GM18502 (cell line): Measurements from ENCODE around the gene TSPAN17.
"Not testable (repeated sequence)": the region's sequence is repeated elsewhere in the genome, so short reads cannot be mapped to it uniquely, and the experiment has no call there.

Source experiments
- ATAC-seq: cut with Tn5 transposase; IDR thresholded peaks from one replicate; pipeline ENCODE4 v1.9.1; 2021; ENCODE audit warnings: mild to moderate bottlenecking; ENCODE audit not compliant: unreplicated experiment, poor library complexity

Gene TSPAN17

DNA sequence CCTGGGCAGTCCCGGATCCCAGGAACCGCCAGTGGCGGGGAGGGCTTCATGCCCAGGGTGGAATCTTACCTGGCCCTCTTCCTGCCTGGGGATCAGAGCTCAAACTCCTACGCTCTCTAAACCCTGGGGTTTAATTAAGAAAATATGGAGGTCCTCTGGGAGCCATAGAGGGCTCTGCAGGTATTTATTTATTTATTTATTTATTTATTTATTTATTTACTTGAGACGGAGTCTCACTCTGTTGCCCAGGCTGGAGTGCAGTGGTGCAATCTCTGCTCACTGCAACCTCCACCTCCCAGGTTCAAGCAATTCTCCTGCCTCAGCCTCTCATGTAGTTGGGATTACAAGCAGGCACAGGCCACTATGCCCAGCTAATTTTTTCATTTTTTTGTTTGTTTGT, 52.2 kb downstream of the TSPAN17 start:
- ATAC-seq = not testable (repeated sequence)

DNA sequence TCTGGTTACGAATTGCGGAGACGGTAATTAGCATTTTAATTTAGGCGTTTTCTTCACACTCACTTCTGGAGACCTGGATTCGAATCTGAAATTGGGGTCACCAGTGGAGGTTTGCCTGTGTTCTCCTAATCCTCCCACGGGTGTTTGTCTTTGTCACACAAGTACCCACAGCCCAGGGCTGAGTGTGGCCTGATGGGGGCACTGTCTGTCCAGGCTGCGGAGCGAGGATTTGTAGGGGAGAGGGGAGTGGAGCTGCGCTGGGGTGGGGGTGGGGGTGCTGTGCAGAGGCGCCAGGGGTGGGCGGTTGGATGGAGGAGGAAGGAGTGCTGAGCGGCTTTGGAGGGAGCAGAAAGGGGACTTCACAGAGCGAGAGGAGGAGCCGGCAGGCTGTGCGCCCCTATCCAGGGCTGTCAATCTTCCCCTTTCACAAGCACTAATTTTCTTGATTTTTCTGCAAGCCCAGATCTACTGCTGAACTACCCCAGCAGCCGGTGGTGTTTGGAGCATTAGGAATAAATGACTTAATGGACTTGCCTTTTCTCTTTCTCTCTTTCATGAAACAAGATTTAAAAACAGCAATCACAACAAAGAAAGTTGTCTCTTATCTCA, 53.1 kb downstream of the TSPAN17 start:
- no peak for ATAC-seq

DNA sequence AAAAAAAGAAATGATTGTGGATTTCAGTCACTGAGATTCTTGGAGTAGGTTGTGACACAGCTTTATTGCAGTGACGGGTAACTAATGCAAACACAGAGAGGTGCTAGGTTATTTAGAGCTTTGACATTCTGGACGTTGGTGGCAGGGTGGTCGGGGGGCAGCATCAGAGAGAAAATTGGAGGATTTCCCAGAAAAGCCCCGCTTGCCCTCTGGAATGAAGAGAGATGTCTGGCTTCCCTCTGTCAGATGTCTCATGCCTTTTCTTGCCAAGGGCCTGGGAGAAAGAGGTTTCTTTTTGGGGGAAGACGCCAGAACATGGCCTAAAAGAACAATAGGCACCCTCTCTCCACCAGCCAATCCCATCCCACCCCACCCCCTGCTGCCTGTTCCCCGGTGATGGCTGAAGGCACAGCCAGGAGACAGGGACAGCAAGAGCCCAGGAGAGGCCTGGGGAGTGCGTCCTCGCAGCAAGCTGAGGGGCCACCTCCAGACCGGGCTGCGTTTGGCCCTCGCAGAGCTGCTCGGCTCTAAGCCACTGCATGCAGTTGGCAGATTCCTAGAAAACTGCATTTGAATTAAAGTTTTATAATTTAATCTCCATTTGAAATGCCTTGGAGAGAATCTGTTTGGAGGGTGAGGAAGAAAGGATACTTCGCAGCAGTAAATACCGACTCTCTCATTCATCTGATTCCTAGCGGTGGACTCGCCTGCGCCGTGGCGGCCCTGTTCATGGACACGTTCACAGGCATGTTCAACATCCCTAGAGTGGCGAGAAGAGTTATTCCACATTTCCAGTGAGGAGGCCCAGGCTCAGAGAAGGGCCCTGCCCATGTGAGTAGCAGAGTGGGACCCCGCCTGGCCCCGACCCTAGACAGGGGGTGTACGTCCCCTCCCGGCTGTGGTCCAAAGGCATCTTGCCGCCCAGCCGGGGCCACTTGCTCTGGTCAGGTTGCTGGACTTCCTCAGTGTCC, 55.7 kb downstream of the TSPAN17 start:
- ATAC-seq = no peak

GRCh38 chr5:176703857-176704256, 56.6 kb downstream of the TSPAN17 start:
- no peak for ATAC-seq

GRCh38 chr5:176704355-176704754, 57.1 kb downstream of the TSPAN17 start:
- ATAC-seq = no peak

DNA sequence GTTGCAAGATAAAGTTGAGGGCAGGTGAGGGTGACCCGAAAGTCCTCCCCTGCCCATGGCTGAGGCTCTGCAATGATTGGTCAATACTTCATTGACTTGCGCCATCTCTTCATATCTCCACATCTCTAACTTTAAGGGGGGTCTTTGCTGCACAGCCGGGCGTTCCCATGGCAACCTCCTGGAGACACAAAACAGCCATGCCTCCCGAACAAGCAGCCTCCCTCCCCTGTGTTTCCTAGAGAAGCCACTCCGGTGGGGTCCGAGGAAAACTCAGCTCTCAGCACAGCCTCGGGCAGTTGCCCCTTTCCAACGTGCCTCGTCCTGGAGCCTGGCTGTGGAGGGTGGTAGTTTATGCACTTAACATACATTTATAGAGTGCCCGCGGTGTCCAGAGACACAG, 57.5 kb downstream of the TSPAN17 start:
- ATAC-seq = no peak
